ENCODE results near the gene ENAM. TPM values are rescaled to one million over a fixed set of nuclear protein-coding genes. Genes with fewer than 3 reads are reported as not detected.
A peak's percentile ranks its signal among the peaks of the same experiment; 100 is the strongest.
"Not testable (repeated sequence)": the region's sequence is repeated elsewhere in the genome, so short reads cannot be mapped to it uniquely, and the experiment has no call there.

The ENAM gene
- total RNA-seq, 1 experiment from 2014 or later, result not detected

DNA sequence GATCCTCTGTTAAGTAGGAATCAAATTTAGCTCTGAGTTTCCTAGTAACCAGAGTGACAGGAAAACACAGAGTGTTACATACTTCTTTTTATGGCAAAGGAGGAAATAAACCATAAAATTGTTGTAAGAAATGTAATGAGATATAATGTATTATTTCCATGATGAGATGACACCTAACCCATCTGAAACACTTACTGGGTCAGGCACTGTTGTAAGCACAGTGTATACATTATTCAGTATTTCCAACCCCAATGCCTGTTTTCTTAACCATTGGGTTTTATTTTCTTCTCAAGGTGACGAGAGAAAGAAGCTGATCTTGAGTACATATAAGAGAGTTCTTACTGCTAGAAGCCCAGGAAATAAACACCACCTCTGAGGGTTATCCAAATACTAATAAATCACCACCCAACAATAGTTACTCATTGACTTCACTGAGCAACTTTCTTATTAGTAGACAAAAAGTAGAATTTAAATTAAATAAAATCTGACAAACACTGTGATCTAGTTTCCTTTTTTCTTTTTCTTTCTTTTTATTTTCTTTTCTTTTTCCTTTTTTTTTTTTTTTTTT lies 4.2 kb upstream of the ENAM start:
- no peak for DNase-seq (ENCODE audit: low read depth)

DNA sequence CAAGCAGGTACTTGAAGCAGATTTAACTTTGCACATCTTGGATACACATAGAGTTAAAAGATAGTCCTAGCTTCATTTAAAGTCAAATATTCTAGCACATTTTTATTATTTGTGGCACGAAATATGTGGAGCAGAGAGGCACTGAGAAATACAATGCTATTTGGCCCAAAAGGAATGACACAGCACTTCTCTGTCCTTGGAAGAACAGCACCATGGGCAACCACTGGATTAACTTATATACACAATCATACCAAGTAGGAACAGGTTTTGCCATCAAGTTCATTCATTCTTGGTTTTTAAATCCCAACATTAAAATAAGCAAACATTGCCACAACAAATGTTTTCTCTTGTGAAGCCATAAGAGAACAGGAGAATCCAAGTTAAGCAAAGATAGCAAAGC lies 924 bp upstream of the ENAM start:
- DNase-seq (ENCODE audit: low read depth), result no peak

DNA sequence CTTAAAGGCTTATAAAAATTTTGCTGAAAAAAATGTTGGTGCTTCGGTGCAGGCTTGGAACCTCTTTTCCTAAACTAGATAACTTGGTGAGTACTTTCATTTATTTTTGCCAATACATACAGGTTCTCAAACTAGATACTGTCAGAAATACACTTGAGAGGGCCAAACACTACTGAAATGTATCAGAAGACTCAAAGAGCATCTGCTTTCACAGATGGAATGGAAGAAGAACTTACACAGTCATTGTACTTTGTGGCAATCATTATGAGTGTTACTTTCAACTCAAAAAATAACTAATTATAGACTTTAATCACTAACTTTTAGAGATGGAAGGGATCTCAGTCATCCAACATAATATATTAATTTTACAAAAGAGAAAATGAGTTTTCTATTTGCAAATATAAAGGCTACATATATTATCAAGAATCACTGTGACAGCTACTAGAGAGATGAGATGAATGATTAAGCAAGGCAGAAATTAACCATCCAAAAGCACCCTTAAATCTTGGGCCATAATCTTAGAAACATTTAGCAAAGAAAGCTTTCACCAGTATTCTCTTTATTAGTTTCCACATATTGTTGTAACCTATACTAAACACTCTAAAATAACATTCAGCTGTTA lies 1.0 kb downstream of the ENAM start:
- DNase-seq (ENCODE audit: low read depth), result no peak

DNA sequence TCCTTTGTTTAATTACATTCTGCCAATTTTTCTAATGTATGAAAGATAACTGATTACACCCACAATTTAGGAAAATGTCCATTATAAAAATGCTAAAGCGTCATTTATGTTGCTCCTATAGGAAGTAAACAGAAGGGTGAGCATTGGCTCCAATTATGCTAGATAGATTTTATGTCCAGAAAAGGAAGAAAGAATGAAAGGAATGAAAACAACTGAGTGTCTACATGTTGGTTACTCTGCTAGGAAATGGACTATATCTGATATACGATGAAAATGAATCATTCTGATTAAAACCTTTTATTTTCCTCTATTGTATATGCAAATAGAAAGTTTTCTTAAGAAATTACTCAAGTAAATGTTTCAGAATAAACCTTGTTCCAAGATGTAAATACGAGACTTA lies 1.6 kb downstream of the ENAM start:
- no peak for DNase-seq (ENCODE audit: low read depth)

DNA sequence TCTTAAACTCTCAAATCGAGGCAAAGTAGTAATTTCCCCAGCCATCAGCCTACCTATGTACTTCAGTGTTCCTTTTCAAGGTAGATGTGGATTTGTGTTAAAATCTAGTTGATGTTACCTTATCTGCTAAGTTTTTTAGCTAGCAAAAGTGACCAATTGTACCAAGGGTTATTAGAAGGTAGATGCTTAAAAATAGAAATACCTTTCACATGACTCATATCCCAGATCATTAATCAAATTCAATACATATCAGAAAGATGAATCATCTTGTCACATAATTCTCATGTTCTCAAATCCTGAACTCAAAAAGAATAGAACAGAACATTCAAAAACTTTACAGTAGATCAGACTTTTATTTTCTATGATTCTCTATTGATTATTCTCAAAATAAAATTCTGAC lies 3.5 kb downstream of the ENAM start:
- peak; percentile 30 for DNase-seq (ENCODE audit: low read depth)

DNA sequence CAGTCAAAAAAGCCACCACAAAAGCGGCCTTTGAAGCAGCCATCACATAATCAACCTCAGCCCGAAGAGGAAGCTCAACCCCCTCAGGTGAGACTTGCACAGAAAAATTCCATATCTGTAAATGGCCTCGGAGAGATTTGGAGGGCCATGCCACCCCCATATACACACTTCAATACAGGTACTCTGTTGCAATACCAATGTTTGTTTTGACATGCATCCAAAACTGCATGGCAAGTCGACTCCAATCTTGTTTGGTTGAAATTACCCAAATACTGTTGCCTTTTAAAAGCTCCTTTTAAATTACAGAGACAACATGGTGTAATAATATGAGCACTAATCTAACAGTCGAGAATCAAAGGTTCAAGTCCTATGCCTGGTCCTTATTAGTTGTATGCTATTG lies 5.9 kb downstream of the ENAM start:
- DNase-seq (ENCODE audit: low read depth), result no peak

DNA sequence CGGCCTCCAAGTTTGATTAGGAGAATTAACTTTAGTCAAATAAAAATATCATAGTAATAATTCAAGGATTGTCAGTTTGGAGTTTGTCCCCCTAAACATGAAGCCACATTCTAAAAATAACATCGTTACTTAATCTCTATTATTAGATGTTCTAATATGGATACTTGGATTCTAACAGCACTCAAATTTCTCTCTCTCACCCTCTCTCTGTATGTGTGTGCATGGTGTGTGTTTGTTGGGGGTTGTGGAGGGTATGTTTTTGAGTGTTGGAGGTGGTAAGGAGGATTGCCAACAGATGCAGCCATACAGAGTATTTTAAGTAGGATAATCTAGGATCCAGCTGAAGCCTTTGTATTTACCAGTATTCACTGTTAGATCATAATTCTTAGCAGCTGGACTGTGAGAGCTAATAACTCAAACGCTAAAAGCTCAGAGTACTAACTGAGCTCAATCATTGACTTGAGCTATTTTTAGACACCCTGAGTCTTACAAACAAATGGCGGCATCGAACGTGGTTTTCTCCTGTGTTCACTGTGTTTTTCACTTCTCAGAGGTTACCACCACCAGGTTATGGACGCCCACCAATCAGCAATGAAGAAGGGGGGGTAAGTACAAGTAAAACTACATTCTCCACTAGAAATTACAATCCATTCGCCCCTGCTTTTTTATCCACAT lies 8.8 kb downstream of the ENAM start:
- no peak for DNase-seq (ENCODE audit: low read depth)

DNA sequence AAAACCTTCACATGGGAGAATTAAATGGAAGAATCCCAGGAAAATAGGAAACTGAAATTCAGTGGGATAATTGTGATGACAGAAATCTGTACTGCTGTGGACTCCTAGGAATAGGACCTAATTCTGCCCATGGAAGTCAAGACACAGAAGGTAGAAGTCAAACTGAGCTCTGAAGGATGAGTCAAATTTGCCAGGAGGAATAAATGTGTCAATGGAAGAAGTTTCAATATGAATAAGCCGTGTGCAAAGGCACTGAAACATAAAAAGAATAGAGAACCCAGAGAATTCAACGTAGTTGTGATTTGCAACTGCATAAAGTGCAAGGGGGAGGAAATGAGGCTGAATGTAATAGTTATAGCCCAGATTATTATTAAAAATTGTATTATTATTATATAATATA lies 11.6 kb downstream of the ENAM start:
- DNase-seq (ENCODE audit: low read depth), result no peak

DNA sequence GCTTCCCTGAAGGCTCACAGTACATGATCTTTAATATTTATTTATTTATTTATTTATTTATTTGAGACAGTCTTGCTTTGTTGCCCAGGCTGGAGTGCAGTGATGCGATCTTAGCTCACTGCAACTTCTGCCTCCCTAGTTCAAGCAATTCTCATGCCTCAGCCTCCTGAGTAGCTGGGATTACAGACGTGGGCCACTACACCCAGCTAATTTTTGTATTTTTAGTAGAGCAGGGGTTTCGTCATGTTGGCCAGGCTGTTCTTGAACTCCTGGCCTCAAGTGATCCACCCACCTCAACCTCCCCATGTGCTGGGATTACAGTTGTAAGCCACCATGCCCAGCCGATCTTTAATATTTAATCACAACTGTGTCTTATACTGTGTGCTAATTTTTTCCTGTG lies 22.2 kb downstream of the ENAM start:
- DNase-seq (ENCODE audit: low read depth), result not testable (repeated sequence)

DNA sequence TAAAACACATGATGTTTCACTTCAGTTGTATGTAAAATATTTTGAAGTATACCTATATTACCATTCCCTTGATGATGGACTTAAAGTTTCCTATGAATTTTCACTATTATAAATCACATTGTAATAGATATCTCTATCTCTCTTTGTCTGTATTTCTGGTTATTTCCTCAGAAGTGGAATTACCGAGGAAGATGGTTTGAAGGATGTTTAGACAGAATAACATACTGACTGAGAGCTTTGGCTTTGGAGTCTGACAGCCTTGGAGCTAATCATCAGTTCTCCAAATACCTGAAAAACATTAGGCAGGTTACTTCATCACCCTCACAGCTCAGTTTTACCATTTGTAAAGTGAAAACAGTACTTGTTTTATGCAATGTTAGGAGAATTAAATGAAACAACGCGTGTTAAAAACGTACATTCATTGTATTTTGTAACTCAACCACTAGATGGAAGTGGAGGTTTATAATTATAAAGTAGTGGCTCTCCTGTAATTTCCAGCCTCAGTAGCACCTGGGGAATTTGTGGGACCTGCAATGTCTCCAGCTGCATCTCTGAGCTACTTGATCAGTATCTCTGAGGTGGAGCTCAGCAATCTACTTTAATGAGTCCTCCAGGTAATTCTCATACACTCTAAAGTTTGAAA lies 23.4 kb downstream of the ENAM start:
- DNase-seq (ENCODE audit: low read depth), result peak; percentile 28

DNA sequence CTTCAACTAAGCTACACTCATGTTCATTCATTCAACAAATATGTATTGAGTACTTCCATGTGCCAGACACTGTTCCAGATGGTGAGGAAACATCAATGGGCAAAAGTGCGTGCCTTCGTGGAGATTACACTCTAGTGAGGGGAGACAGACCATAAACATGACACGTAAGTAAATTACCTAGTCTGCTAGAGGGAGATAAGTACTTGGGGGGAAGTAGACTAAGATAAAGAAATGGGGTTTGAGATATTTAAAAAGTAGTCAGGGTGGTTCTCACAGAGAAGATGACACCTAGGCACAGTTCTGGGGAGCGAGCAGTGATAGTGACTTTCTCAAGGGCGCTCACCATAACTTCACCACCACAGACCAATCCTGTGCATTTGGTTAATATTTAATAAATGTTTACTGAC lies 26.1 kb downstream of the ENAM start:
- no peak for DNase-seq (ENCODE audit: low read depth)

DNA sequence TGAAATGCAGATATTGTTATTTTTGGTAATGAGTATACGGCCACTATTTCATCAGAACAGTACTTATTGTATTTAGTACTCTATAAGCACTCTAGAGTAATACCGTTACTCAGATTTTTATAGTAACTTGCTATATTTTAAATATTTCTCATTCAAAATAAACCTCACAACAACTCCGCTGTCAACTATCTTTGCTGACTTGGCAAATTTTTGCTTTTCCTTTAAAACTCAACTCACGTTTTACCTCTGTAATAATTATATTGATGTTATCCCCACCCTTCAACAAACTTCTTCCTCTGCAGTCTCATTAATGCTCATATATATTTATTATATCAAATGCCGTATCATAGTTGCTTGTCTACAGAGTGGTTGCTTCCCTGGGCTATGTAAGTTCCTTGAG lies 28.8 kb downstream of the ENAM start:
- no peak for DNase-seq (ENCODE audit: low read depth)

DNA sequence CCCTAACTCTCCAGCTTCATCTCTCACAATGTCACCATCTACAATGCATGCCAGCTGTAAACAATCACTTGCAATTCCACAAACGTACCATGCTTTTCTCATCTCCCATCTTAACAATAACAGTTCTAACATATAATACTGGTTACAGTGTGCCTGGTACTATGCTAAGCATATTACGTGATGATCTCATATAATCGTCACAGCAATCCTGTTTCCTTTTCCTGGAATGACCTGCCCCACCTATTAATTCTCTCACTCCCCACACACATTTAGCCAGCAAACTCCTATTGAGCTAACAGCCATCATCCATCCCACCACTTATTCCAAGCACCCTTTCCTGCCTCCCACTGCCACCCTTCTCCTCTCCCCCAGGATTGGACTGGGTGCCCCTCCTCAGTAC lies 29.9 kb downstream of the ENAM start:
- no peak for DNase-seq (ENCODE audit: low read depth)

DNA sequence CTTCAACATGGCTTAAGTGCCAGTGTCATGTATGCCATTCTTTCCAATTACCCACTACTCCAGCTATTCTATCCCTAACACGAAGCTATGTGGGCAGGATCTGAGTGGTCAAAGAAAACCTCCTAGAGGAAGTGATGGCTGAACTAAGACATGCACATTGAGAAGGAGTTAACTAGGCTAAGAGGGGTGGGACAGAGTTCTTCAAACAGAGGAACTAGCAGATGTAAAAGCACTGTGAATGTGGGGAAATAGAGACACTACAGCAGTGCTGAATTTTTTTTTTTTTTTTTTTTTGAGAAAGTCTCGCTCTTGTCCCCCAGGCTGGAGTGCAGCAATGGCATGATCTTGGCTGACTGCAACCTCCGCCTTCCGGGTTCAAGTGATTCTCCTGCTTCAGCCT lies 31.6 kb downstream of the ENAM start:
- DNase-seq (ENCODE audit: low read depth), result no peak

DNA sequence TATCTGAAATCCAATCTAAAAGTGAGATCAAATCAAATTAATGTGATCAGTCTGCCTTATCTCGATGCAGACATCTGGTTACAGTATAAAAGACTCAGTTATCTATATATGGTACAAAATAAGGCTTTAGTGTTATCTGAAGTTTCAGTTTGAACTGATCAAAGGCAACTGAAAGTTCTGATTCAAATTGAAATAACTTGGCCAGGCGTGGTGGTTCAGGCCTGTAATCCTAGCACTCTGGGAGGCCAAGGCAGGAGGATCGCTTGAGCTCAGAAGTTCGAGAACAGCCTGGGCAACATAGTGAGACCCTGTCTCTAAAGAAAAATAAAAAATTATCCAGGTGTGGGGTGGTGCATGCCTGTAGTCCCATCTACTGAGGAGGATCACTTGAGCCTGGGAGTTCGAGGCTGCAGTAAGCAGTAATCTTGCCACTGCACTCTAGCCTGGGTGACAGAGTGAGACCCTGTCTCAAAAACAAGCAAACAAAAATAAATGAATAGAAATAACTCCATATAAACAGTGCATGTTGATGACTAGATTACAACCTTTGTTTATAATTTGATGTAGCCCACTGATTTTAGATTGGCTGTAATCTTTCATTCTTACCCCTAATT lies 32.9 kb downstream of the ENAM start:
- DNase-seq (ENCODE audit: low read depth), result not testable (repeated sequence)

DNA sequence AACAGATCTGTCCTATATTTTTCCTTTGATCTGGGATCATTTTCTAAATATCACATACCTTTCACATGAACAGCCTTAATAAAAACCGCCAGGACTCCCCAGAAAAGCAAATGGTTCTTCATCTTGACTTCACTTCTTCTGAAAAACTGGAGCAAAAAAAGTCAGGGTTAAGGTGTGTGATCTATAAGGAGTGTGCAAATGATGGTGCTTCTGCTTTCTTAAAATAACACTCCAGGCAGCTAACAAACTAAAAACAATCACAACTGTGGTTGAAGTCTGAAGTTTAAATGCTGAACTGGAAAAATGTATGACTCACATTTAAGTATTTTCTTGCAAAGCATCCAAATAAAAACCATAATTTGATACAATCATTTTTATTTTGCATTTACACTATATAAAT lies 37.8 kb downstream of the ENAM start, which contains the start of gene JCHAIN:
Gene JCHAIN (minus strand): TSS at position 140 of the 400 bp plus-strand sequence. CDS start 18 bp downstream, at position 122.
- no peak for DNase-seq (ENCODE audit: low read depth)

DNA sequence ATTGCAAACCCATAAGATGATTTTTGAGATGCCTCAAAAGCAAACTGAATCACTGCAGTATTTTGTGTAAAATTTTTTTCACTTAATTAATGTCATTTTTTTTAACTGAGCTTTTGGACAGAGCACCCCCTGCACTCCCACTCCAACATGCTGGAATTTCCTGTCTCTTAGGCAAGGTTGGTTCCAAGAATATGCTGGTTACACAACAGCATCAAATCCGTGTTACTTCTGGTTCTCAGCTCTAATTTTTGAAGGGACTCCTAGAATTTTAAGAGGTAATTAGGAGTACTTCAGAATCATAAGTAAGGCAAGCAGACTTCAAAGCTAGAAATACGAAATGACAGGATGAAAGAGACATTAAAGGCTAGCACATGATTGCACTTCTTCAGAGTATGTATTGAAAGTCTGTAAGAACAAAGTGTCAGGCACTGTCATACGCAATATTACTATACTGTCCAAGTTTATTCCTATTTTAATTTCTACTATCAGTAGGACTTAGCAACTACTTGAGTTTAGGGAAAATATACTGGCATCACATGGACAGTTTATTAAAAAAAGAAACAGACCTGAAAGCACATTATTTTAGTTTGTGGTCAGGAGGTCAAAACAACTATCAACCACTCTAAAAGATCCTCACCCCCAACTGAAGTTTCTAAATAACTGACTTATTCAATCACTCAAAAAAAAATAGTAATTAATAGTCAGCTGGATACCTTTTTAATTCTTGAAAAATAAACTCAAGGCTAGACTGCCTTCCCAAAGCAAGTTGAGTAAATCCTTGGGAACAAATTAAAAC lies 39.4 kb downstream of the ENAM start:
- no peak for DNase-seq (ENCODE audit: low read depth)

DNA sequence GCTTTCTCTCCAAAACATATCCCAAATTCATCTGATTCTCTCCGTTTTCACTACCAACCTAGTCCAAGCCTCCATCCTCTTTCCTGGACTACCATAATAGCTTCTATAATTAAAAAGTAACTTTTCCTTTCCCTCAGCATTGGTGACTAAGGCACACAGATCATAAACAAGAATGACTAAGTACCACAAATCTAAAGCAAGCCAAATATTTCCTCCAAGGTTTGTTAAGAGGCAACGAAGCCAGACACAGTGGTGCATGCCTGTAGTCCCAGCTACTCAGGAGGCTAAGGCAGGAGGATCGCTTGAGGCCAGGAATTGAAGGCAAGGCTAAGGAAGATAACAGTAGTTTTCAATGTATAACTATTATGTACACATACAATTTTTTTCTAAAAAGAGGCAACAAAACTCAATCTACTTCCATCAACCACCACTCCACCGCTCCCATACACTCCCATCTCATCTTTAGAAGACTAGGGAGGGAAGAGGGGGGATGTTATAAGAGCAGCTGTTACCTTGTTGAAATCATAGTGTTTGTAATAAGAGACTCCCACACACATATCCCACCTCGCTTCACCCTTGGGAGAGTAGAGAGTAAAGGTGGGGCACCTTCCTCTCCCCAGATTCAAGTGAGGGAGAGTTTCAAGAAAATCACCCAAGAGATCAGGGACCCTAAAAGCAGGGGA lies 41.9 kb downstream of the ENAM start:
- no peak for DNase-seq (ENCODE audit: low read depth)

DNA sequence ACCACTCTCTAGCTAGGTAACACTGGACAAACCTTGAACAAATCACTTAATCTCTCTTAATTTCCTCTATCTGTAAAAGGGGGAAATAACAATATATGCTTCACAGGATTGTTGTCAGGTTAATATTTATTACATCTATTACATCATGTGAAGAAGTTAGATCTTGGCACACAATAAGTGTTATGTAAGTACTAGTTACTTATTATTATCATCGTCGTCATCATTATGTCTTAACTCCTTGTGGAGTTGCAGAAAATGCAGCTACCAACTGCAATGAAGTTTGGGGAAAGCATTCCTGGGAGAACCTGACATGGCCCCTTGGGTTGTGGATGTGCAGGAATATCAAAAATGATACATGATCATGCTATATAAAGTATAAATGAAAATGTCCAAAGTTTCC lies 42.5 kb downstream of the ENAM start:
- DNase-seq (ENCODE audit: low read depth), result no peak

DNA sequence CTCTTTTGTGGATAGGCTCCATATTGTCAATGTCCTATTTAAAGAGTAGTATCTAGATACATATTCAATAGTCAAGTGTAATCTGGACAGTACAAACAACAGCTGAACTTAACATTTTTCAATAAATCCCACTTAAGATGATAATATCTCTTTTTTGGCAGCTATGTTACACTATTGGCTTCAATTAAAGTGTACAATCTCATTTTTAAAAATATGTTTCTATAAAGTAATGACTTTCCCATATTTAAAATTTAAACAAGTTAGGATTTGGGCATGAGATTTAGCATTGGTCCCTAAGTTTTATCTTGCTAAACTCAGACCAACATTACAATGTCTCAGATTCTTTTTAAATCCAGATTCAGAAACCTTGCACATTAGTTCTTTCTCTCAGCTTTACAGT lies 45.6 kb downstream of the ENAM start:
- no peak for DNase-seq (ENCODE audit: low read depth)

DNA sequence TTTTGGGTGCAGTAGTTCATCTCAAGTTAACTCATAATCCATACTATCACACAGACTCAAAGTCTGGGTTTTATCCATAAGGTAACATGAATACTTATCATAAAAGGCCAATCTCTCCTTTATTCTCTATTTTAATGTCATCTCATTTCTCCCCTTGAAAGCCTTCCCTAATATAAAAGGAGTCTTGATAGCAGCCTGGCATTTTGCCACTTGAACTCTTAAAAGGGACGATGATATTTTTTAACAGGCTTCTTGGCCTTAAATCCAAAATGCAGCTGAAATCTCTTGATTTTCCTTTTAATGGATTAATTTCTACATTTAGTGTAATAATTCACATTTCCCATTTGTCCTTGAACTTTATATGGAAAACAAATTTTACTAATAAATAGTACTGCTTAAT lies 46.2 kb downstream of the ENAM start:
- DNase-seq (ENCODE audit: low read depth), result no peak

All from RPMI7951 (cell line).